HG02588 (cell line): ENCODE measurements around the gene AR.

Source experiments
- ATAC-seq: cut with Tn5 transposase; IDR thresholded peaks from one replicate; pipeline ENCODE4 v1.9.1; 2021; ENCODE audit warnings: mild to moderate bottlenecking, moderate library complexity; ENCODE audit not compliant: unreplicated experiment

Gene AR

GRCh38 chrX:67543818-67544217 is at the start of gene AR:
AR (plus strand) TSS chrX:67544021; CDS start chrX:67545147, 1,126 bp downstream.
- no peak for ATAC-seq

GRCh38 chrX:67500617-67501016 is 43.2 kb upstream of the AR start:
- no peak for ATAC-seq

DNA sequence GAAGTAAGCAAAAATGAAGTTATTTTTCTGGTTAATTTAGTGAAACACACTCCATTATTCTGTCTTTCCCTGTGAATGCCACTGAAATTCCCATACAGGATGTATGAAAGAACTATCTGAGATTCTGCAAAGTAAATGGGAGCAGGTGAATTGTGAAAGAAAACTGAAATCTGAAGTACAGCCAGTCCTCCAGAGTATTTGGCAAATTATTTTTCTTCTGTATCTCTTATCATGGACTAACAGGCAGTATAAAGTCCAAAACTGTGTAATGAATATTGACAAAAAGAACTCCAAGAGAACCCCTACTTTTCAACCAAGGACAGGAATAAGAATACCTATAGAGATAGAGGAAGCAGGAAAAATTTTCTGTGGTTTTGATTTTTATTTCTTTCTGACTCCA is 40.8 kb upstream of the AR start:
- no peak for ATAC-seq

GRCh38 chrX:67503453-67503852 is 40.4 kb upstream of the AR start:
- no peak for ATAC-seq

DNA sequence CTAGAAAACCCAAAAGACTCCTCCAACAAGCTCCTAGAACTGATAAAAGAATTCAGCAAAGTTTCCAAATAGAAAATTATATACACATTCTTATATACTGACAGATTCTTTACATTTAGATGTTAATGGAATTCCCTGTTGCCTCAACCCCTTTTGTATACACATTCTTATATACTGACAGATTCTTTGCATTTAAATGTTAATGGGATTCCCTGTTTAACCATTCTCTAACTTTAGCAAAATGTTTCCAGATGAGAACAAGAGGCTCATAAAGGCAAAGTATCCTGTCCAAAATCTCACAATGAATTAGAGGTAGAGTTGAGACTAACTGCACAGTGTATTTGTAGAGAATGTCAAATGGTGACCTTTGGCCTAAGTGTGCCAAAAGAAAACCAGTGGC is 23.1 kb upstream of the AR start:
- ATAC-seq, result no peak

- no peak for ATAC-seq
Measured at GRCh38 chrX:67523002-67523681, 20.7 kb upstream of the AR start.

- no peak for ATAC-seq
Measured at GRCh38 chrX:67523932-67524331, 19.9 kb upstream of the AR start.

GRCh38 chrX:67524428-67524827 is 19.4 kb upstream of the AR start:
- no peak for ATAC-seq

GRCh38 chrX:67524950-67525691 is 18.7 kb upstream of the AR start:
- no peak for ATAC-seq

DNA sequence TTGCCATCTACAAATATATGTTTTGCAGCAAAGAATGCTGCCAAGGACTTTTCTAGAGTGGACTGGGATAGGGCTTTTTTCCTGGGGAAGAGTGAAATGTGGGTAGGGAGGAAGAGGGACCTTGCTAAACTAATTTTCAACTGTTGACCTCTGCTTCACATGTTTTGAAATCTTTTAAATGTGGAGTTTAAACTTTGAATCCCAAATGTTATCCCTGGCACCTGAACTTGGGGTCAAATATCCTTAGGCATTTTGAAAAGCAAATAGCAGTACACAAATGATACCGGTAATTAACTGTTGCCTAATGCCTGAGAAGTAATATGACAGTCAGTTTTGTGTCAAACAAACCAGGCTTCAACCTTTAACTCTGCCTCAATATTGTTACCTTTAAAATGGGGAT is 7.3 kb upstream of the AR start:
- no peak for ATAC-seq

GRCh38 chrX:67538383-67538782 is 5.4 kb upstream of the AR start:
- ATAC-seq, result no peak

GRCh38 chrX:67544281-67545035 is 637 bp downstream of the AR start:
- no peak for ATAC-seq

- ATAC-seq, result no peak
Measured at GRCh38 chrX:67545036-67545821, 1.4 kb downstream of the AR start.

GRCh38 chrX:67545893-67546495 is 2.2 kb downstream of the AR start:
- ATAC-seq, result no peak

DNA sequence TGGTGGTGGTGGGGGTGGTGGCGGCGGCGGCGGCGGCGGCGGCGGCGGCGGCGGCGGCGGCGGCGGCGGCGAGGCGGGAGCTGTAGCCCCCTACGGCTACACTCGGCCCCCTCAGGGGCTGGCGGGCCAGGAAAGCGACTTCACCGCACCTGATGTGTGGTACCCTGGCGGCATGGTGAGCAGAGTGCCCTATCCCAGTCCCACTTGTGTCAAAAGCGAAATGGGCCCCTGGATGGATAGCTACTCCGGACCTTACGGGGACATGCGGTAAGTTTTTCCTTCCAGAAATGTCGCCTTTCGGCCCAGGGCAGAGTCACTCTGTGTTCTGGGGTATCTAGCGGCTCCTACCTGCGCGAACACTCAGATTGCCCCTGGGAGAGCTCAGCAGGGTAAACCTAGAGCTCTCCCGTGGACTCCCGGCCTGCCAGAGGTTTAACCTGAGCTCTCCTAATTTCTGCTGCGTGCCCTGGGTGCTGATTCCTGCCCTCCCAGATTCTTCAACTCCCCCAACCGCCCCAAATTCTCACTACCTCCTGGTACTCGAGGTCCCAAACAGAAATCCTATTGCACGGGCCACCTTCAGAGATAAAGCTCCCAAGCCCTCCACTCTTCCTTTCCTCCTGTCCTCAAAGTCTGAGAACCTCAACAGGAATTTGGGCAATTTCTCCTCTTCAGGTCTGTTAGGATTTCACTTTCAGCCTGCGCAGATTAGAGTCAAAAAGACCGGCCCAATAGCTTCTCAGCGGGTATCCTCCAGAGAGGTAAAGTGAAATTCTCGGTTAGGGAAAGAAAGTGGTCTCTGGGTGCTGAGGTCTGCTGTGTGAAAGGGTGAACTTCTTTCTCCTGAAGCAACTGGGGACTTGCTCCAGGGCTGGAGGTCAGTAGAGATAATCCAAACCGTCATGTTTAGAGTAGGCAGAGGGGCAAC is 2.9 kb downstream of the AR start:
- ATAC-seq, result no peak

GRCh38 chrX:67555578-67556203 is 11.9 kb downstream of the AR start:
- no peak for ATAC-seq

GRCh38 chrX:67558267-67558666 is 14.4 kb downstream of the AR start:
- no peak for ATAC-seq

DNA sequence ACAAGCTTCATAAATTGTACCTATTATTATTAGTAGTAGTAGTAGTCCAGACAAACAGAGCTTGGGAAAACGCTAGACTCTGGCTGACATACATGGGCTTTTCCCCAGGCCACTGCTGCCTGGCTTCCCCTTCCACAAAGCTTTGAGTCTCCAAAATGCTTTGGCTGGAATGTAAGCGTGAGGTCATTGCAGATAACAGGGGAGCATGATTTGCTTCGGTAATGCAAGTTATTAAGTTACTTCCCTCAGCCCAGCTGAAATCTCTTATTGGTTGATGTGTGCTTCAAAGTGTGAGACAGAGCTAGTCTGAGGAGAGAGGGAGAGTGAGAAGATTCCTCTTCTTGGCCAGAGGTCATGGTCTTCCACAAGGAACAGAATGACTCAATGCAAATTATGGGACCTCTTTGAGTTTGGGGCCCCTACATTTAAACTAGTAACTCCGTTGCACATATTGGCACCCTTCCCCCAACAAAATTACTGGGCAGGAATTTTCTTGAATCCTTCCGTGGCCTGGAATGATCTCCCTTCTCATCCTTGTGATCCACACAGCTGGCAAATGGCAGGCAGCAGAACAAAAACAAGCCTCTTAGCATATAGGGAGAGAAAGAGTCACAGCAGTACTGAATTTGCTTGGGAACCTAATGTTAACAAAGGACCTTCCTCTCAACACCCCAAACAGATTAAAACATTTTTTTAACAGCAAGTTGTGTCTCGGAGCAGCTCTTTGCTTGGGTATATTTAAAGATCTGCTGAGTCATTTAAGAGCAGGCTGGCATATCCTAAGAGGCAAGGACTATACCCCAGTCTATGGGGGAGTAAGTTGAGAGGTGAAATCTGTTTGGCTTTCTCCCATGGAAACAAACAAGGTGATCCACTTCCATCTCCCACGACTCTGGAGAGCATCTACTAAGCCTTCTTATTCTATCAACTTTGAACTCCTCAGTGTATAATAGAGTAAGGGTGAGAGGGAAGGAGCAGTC is 19.9 kb downstream of the AR start:
- no peak for ATAC-seq
